Testis (tissue), 2 donors: ENCODE results near the gene FAM90A1.
"Not testable (repeated sequence)": the region's sequence is repeated elsewhere in the genome, so short reads cannot be mapped to it uniquely, and the experiment has no call there.

Experiments
- POLR2A ChIP-seq: fragments of 450-650 bp; IDR thresholded peaks from one replicate; pipeline ENCODE4 v1.6.1; 2017; ENCODE audit warnings: antibody characterized with exemption, mild to moderate bottlenecking, moderate library complexity
- TF ChIP-seq, protein P1 (sequence below), 3 experiments: fragments of 450-650 bp in 2 of 3; fragments of 200-600 bp in 1 of 3; sonication (generic) in 1 of 3; IDR thresholded peaks; one replicate each; pipeline ENCODE4 v1.5.1; 2016 to 2019; ENCODE audit warnings: antibody characterized with exemption in 3 of 3, mild to moderate bottlenecking in 2 of 3, moderate library complexity in 1 of 3

DNA sequence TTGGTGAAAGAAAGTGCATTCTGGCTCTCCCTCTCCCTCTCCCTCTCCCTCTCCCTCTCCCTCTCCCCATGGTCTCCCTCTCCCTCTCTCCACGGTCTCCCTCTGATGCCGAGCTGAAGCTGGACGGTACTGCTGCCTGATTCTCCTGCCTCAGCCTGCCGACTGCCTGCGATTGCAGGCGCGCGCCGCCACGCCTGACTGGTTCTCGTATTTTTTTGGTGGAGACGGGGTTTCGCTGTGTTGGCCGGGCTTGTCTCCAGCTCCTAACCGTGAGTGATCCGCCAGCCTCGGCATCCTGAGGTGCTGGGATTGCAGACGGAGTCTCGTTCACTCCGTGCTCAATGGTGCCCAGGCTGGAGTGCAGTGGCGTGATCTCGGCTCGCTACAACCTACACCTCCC lies 44.1 kb downstream of the FAM90A1 start:
- TF ChIP-seq, protein P1, sequence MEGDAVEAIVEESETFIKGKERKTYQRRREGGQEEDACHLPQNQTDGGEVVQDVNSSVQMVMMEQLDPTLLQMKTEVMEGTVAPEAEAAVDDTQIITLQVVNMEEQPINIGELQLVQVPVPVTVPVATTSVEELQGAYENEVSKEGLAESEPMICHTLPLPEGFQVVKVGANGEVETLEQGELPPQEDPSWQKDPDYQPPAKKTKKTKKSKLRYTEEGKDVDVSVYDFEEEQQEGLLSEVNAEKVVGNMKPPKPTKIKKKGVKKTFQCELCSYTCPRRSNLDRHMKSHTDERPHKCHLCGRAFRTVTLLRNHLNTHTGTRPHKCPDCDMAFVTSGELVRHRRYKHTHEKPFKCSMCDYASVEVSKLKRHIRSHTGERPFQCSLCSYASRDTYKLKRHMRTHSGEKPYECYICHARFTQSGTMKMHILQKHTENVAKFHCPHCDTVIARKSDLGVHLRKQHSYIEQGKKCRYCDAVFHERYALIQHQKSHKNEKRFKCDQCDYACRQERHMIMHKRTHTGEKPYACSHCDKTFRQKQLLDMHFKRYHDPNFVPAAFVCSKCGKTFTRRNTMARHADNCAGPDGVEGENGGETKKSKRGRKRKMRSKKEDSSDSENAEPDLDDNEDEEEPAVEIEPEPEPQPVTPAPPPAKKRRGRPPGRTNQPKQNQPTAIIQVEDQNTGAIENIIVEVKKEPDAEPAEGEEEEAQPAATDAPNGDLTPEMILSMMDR (IDR thresholded peaks at IDR 0.05), result not testable (repeated sequence)
- TF ChIP-seq POLR2A, result not testable (repeated sequence)
